Natural killer cell (primary cell): ENCODE measurements around the gene UBE2K. TPM values are rescaled to one million over a fixed set of nuclear protein-coding genes. Genes with fewer than 3 reads are reported as not detected.

ENCODE experiments used
- ATAC-seq, 3 donors: fragments of 150-1000 bp in 2 of 3; fragments of 200-7000 bp in 1 of 3; cut with Tn5 transposase; 1 replicate in 1 of 3; 2 replicates in 2 of 3; pipeline ENCODE4 v1.10.0; 2021; ENCODE audit warnings: mild to moderate bottlenecking in 2 of 3, moderate library complexity in 2 of 3
- DNase-seq, 2 donors: peaks; one replicate each; pipeline versions ENCODE4 v3.0.0 to v3.0.0-alpha.2; 2013 to 2021; ENCODE audit warnings: mixed read lengths in 1 of 2
- H3K27ac ChIP-seq: one replicate; pipeline ENCODE4 v1.5.1; 2013; ENCODE audit warnings: mild to moderate bottlenecking, low read length
- H3K27me3 ChIP-seq: one replicate; pipeline ENCODE4 v1.6.1; 2013; ENCODE audit warnings: low read length; ENCODE audit not compliant: control insufficient read depth, insufficient read depth
- H3K36me3 ChIP-seq: one replicate; pipeline ENCODE4 v1.6.1; 2013; ENCODE audit warnings: low read length; ENCODE audit not compliant: control insufficient read depth, insufficient read depth
- H3K4me1 ChIP-seq: one replicate; pipeline ENCODE4 v1.6.1; 2013; ENCODE audit warnings: low read length; ENCODE audit not compliant: control insufficient read depth, insufficient read depth
- H3K4me3 ChIP-seq: one replicate; pipeline ENCODE4 v1.5.1; 2013; ENCODE audit warnings: low read length
- H3K9me3 ChIP-seq: one replicate; pipeline ENCODE4 v1.6.1; 2013; ENCODE audit warnings: low read length; ENCODE audit not compliant: control insufficient read depth, insufficient read depth
- H3K27ac Mint-ChIP-seq, 2 donors: one replicate each; pipeline ENCODE4 v1.8.0; 2022; ENCODE audit warnings: mild to moderate bottlenecking in 2 of 2, mixed read lengths in 2 of 2, moderate library complexity in 1 of 2
- H3K27me3 Mint-ChIP-seq, 2 donors: one replicate each; pipeline ENCODE4 v1.8.0; 2022; ENCODE audit warnings: low read depth in 2 of 2, mixed read lengths in 2 of 2
- H3K36me3 Mint-ChIP-seq: one replicate; pipeline ENCODE4 v1.8.0; 2022; ENCODE audit warnings: mixed read lengths
- H3K4me1 Mint-ChIP-seq, 2 donors: one replicate each; pipeline ENCODE4 v1.8.0; 2022; ENCODE audit warnings: mixed read lengths in 2 of 2
- H3K4me3 Mint-ChIP-seq: one replicate; pipeline ENCODE4 v1.8.0; 2022; ENCODE audit warnings: mild to moderate bottlenecking, moderate library complexity, mixed read lengths
- H3K9me3 Mint-ChIP-seq, 2 donors: one replicate each; pipeline ENCODE4 v1.8.0; 2022; ENCODE audit warnings: mixed read lengths in 2 of 2
- WGBS: methylation state at CpG from one replicate; pipeline ENCODE4 v1.1.7; 2013; ENCODE audit warnings: missing lambda C conversion rate; ENCODE audit not compliant: insufficient coverage; 5-methylcytosine and 5-hydroxymethylcytosine counted together
- intact Hi-C: fragments of 100-400 bp; cut with micrococcal nuclease; formaldehyde crosslinking; loops from one replicate; pipeline ENCODE4 v1.14.2; 2022
- total RNA-seq, 4 donors: library from RNA; stranded (reverse); fragments of 120-200 nt in 1 of 4; gene quantifications; one replicate each; pipeline versions ENCODE4 v1.2.3 to v1.2.4, GENCODE V29; 2013 to 2022
- TF ChIP-seq, protein P1 (sequence below): fragments of 200-600 bp; IDR thresholded peaks from one replicate; pipeline ENCODE4 v1.8.0; 2022; ENCODE audit warnings: antibody characterized with exemption

Gene UBE2K, protein sequence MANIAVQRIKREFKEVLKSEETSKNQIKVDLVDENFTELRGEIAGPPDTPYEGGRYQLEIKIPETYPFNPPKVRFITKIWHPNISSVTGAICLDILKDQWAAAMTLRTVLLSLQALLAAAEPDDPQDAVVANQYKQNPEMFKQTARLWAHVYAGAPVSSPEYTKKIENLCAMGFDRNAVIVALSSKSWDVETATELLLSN
- total RNA-seq, result 10 to 100 TPM; 38.0 to 53.9 (median 43.6) TPM
- total RNA-seq (2013), result 22.8 TPM

DNA sequence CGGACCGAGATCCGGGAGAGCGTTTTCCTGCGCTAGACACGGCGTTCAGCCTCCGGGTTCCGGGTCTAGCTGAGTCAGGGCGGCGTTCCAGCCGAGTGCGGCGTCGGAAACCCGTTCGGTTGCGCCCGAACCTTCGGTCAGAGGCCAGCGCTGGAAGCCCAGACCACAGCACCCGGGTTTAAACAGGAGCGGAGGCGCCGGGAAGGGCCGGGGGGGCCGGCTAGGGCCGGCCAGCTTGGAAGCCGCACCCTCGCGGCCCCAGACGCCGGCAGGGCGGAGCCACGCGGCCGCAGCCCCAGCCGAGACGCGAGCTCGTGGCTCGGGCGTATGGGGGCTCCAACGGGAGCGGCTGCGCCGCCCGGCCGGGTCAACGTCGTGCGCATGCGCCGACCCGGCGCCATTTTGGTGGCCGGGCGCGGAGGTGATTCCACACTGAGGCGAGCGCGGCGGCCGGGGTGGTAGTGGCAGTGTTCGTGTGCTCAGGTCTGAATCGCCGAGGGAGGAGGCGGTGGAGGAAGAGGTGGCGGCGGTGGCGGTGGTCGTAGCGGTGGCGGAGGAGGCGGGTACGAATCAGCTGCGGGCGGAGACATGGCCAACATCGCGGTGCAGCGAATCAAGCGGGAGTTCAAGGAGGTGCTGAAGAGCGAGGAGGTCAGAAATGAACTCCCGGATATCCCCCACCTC, at the start of gene UBE2K:
TSS of gene UBE2K (plus strand) at position 397 of the 684 bp plus-strand sequence. CDS start at position 589, 192 bp downstream.
- Mint-ChIP-seq H3K4me1 (peaks cover 36 to 45% of the 10 kb centered on the region in 2 donors), H3K27me3 (no peaks in the 10 kb centered on the region), H3K27ac (peak within 1 kb of the TSS; percentile 91 to 99), H3K9me3 (no peaks in the 10 kb centered on the region), H3K4me3 (peak within 1 kb of the TSS; percentile 98), H3K36me3 (no peaks in the 10 kb centered on the region)
- peak; percentile 78 to 93 (median 88) for ATAC-seq
- DNase-seq, result peak; percentile 89 to 95
- intact Hi-C loops, result loop anchor here (5.0 to 10.0 kb wide), 5 partner anchors 61 to 516 kb away; partner anchors contain the start of genes N4BP2, SMIM14, UGDH and WDR19
- under 1% methylated on average over 84 of the region's 84 CpGs for WGBS
- H3K4me3 ChIP-seq, result peak within 1 kb of the TSS; percentile 100
- H3K27me3 ChIP-seq, result no peaks in the 10 kb centered on the region
- peaks cover 3% of the 10 kb centered on the region for H3K36me3 ChIP-seq
- H3K9me3 ChIP-seq, result no peaks in the 10 kb centered on the region
- peaks cover 17% of the 10 kb centered on the region for H3K4me1 ChIP-seq
- peak within 1 kb of the TSS; percentile 91 for H3K27ac ChIP-seq
- TF ChIP-seq, protein P1, sequence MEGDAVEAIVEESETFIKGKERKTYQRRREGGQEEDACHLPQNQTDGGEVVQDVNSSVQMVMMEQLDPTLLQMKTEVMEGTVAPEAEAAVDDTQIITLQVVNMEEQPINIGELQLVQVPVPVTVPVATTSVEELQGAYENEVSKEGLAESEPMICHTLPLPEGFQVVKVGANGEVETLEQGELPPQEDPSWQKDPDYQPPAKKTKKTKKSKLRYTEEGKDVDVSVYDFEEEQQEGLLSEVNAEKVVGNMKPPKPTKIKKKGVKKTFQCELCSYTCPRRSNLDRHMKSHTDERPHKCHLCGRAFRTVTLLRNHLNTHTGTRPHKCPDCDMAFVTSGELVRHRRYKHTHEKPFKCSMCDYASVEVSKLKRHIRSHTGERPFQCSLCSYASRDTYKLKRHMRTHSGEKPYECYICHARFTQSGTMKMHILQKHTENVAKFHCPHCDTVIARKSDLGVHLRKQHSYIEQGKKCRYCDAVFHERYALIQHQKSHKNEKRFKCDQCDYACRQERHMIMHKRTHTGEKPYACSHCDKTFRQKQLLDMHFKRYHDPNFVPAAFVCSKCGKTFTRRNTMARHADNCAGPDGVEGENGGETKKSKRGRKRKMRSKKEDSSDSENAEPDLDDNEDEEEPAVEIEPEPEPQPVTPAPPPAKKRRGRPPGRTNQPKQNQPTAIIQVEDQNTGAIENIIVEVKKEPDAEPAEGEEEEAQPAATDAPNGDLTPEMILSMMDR, result no peak

DNA sequence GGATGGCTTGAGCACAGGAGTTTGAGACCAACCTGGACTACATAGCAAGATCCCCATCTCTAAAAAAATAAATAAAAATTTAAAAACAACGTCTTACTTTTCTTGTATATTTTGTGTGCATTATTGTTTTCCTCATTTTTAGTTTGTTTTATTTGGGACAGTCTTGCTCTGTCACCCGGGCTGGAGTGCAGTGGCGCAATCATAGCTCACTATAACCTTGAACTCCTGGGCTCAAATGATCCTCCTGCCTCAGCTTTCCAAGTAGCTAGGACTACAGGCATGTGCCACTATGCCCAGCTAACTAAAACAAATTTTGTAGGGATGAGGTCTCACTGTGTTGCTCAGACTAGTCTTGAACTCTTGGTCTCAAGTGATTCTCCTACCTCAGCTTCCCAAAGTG, 49.7 kb upstream of the UBE2K start:
- Mint-ChIP-seq H3K9me3 (no peaks in the 10 kb centered on the region), H3K36me3 (no peaks in the 10 kb centered on the region), H3K4me1 (no peaks in the 10 kb centered on the region), H3K27me3 (no peaks in the 10 kb centered on the region), H3K27ac (no peak overlapping the region), H3K4me3 (no peak overlapping the region)
- ATAC-seq (no peak), DNase-seq (no peak)
- Histone ChIP-seq H3K27me3 (no peaks in the 10 kb centered on the region), H3K4me3 (no peak overlapping the region), H3K9me3 (no peaks in the 10 kb centered on the region), H3K4me1 (no peaks in the 10 kb centered on the region), H3K27ac (no peak overlapping the region), H3K36me3 (no peaks in the 10 kb centered on the region)
- TF ChIP-seq, protein P1, result no peak
- WGBS, result 100% methylated on average over 3 of the region's 3 CpGs
- intact Hi-C loops, result no loop called here

DNA sequence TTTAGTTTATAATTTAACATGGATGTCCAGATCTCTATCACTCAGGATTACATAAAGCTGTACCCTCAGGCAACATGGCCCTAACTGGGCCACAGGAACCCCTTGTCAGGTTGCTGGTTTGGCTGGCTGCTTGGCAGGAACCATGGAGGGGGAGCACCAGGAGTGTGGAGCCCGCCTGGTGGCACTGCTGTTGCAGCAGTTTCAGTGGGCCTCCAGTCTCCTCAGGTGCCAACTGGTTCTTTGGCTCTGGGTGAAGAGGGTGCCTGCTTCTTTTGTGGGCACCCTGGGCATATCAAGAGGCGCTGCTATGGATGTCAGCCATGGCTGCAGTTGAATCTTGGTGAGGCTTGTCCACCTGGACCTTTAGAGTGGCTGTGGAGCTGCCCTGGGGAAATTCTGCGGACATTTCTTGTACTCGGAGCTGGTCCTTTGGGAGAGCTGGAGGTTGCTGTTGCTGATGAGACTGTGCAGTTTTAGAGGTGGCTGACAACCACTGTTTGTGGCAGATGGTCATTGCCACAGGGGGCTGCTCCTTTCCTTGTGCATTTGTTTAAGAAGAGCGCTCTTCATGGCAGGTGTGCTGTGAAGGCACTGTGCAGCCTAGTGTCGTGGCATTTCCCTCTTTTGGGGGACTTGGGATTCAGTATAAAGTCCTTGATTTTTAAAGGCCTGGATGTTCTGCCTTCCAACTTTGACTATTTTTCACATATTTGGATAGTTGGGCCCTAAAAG, 48.9 kb upstream of the UBE2K start:
- Mint-ChIP-seq H3K4me3 (no peak overlapping the region), H3K9me3 (no peaks in the 10 kb centered on the region), H3K4me1 (no peaks in the 10 kb centered on the region), H3K27ac (no peak overlapping the region), H3K27me3 (no peaks in the 10 kb centered on the region), H3K36me3 (no peaks in the 10 kb centered on the region)
- Histone ChIP-seq H3K27ac (no peak overlapping the region), H3K36me3 (no peaks in the 10 kb centered on the region), H3K27me3 (no peaks in the 10 kb centered on the region), H3K9me3 (no peaks in the 10 kb centered on the region), H3K4me3 (no peak overlapping the region), H3K4me1 (no peaks in the 10 kb centered on the region)
- DNase-seq (no peak), ATAC-seq (no peak)
- TF ChIP-seq, protein P1, result no peak
- WGBS, result 90% methylated on average over 6 of the region's 6 CpGs
- intact Hi-C loops, result no loop called here
